Right atrium auricular region (tissue), 2 donors: ENCODE results near the gene ERICH6. TPM values are rescaled to one million over a fixed set of nuclear protein-coding genes. Genes with fewer than 3 reads are reported as not detected.

Source experiments
- DNase-seq: peaks from one replicate; pipeline ENCODE4 v3.0.0-alpha.2; 2019; ENCODE audit warnings: low spot score
- H3K27ac ChIP-seq, 2 donors: fragments of 200-600 bp; sonication (generic); 1 replicate in 1 of 2; 2 replicates in 1 of 2; pipeline ENCODE4 v1.5.1; 2016 to 2019
- H3K27me3 ChIP-seq, 2 donors: fragments of 200-600 bp; sonication (generic); one replicate each; pipeline versions ENCODE4 v1.5.1 to v1.6.0; 2017 to 2019
- H3K36me3 ChIP-seq: fragments of 200-600 bp; sonication (generic); one replicate; pipeline ENCODE4 v1.5.1; 2016
- H3K4me1 ChIP-seq, 2 donors: fragments of 200-600 bp; sonication (generic); one replicate each; pipeline versions ENCODE4 v1.5.1 to v1.6.0; 2017 to 2019
- H3K4me3 ChIP-seq, 2 donors: fragments of 200-600 bp; sonication (generic); 1 replicate in 1 of 2; 2 replicates in 1 of 2; pipeline ENCODE4 v1.5.1; 2017 to 2019; ENCODE audit warnings: mild to moderate bottlenecking in 1 of 2, moderate library complexity in 1 of 2
- H3K9me3 ChIP-seq, 2 donors: fragments of 200-600 bp; sonication (generic); one replicate each; pipeline ENCODE4 v1.5.1; 2019
- total RNA-seq, 2 donors: library from RNA; depleted of rRNA; stranded (reverse); fragments of >200 nt; gene quantifications; one replicate each; pipeline ENCODE4 v1.1.0, GENCODE V29; 2016
- TF ChIP-seq, protein P1 (sequence below), 2 donors: fragments of 200-600 bp; sonication (generic); IDR thresholded peaks; one replicate each; pipeline ENCODE4 v1.5.1; 2019; ENCODE audit warnings: antibody characterized with exemption in 2 of 2

ERICH6 gene
- total RNA-seq, 2 donors from 2014 or later: not detected

- TF ChIP-seq, protein P1, sequence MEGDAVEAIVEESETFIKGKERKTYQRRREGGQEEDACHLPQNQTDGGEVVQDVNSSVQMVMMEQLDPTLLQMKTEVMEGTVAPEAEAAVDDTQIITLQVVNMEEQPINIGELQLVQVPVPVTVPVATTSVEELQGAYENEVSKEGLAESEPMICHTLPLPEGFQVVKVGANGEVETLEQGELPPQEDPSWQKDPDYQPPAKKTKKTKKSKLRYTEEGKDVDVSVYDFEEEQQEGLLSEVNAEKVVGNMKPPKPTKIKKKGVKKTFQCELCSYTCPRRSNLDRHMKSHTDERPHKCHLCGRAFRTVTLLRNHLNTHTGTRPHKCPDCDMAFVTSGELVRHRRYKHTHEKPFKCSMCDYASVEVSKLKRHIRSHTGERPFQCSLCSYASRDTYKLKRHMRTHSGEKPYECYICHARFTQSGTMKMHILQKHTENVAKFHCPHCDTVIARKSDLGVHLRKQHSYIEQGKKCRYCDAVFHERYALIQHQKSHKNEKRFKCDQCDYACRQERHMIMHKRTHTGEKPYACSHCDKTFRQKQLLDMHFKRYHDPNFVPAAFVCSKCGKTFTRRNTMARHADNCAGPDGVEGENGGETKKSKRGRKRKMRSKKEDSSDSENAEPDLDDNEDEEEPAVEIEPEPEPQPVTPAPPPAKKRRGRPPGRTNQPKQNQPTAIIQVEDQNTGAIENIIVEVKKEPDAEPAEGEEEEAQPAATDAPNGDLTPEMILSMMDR (IDR thresholded peaks at IDR 0.05): no peak
- no peaks in the 10 kb centered on the region for H3K27me3 ChIP-seq
- H3K9me3 ChIP-seq: no peaks in the 10 kb centered on the region
- DNase-seq: no peak
- H3K4me3 ChIP-seq: no peak overlapping the region
- H3K27ac ChIP-seq: no peak overlapping the region
- H3K4me1 ChIP-seq: peaks cover 0 to 25% of the 10 kb centered on the region in 2 donors
- no peaks in the 10 kb centered on the region for H3K36me3 ChIP-seq
Measured at GRCh38 chr3:150734795-150735119, 31.0 kb upstream of the ERICH6 start.

DNA sequence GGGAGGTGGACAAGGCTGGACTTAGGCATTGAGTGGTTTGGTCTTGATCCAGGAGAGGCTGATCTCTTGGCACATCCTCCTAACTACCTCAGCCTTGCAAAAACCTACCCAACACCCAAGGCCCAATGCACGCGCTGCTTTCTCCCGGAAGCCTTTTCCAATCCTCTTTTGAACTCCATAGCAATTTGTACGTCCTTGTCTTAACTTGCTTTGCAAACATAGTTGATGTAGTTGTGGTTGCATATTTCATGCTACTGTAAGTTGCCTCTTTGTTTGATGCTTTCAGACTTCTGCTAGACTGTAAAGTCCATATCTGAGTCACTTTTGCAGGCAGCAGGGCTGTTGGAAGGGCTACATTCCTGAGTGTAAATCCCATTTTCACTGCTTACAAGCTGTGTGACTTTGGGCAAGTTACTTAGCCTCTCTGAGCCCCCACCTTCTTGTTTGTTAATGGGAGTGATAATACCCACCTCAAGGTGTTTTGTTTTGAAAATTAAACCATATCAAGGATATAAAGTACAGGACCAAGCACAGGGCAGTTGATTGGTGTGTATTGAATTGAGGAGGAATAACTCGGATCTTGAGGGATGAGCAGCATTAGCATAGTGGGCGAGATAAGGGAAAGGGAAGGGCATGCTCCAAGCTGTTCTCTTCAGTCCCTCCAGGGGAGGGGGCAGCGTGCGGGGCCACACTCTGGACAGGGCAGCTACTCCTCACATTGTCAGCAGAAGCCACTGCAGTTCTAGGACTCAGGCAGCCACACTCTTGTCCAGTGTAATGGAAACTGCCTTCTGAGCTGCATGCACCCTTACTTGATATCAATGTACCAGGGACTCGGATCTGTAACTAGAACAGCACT is 30.4 kb upstream of the ERICH6 start:
- TF ChIP-seq, protein P1 (IDR thresholded peaks at IDR 0.05): no peak
- H3K36me3 ChIP-seq: no peaks in the 10 kb centered on the region
- no peaks in the 10 kb centered on the region for H3K9me3 ChIP-seq
- no peak for DNase-seq
- H3K27ac ChIP-seq: no peak overlapping the region
- H3K4me3 ChIP-seq: no peak overlapping the region
- peaks cover 0 to 25% of the 10 kb centered on the region in 2 donors for H3K4me1 ChIP-seq
- H3K27me3 ChIP-seq: no peaks in the 10 kb centered on the region

- no peak overlapping the region for H3K27ac ChIP-seq
- TF ChIP-seq, protein P1 (IDR thresholded peaks at IDR 0.05): no peak
- H3K9me3 ChIP-seq: no peaks in the 10 kb centered on the region
Measured at GRCh38 chr3:150733373-150733935, 29.7 kb upstream of the ERICH6 start.

GRCh38 chr3:150729682-150730360 is 26.1 kb upstream of the ERICH6 start:
- TF ChIP-seq, protein P1 (IDR thresholded peaks at IDR 0.05): no peak
- no peaks in the 10 kb centered on the region for H3K9me3 ChIP-seq
- no peaks in the 10 kb centered on the region for H3K36me3 ChIP-seq
- H3K4me1 ChIP-seq: peaks cover 0 to 10% of the 10 kb centered on the region in 2 donors
- H3K27ac ChIP-seq: no peak overlapping the region
- no peak overlapping the region for H3K4me3 ChIP-seq
- DNase-seq: no peak
- H3K27me3 ChIP-seq: no peaks in the 10 kb centered on the region

More at GRCh38 chr3:150733373-150733935, 29.7 kb upstream of the ERICH6 start:
- Histone ChIP-seq H3K4me3 (no peak overlapping the region), H3K36me3 (no peaks in the 10 kb centered on the region), H3K4me1 (peaks cover 0 to 23% of the 10 kb centered on the region in 2 donors), H3K27me3 (no peaks in the 10 kb centered on the region)
- no peak for DNase-seq

DNA sequence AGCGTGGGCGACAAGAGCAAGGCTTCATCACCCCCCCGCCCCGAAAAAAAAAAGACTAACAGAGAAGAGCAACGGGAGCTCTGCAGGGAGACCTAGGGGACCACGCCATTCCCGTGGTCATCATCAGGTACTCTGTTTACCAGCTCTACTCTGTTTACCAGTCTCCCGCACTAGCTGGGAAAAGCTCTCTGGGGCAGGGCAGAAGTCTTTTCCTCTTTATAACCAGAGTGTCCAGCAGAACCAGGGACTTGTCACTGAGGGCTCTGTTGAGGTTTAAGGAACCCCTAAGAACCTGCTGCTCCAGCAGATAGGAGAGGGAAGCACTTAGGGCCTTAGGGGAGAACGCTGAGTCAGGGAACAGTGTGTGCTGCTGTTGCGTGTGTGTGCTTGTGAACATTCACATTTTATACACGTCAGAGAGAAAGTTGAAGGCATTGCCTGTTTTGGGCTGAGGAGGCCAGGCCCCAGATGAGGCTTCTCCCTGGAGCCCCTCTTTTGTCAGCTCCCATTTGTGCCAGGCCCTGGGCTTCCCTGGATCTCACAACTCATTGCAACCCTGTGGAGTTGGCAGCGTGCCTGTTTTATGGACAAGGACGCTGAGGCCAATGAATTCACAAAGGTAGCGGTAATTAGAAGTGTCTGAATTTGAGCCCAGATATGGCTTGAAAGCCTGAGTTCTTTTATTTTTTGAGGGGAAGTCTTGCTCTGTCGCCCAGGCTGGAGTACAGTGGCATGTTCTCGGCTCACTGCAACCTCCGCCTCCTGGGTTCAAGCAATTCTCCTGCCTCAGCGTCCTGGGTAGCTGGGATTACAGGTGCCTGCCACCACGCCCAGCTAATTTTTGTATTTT is 24.2 kb upstream of the ERICH6 start:
- H3K27me3 ChIP-seq: no peaks in the 10 kb centered on the region
- peak overlapping the region in 1 of 2 donors; percentile 17 for H3K27ac ChIP-seq
- TF ChIP-seq, protein P1 (IDR thresholded peaks at IDR 0.05): no peak
- H3K36me3 ChIP-seq: no peaks in the 10 kb centered on the region
- peak; percentile 64 for DNase-seq
- no peaks in the 10 kb centered on the region for H3K4me1 ChIP-seq
- no peaks in the 10 kb centered on the region for H3K9me3 ChIP-seq
- H3K4me3 ChIP-seq: no peak overlapping the region
